ENCODE measurements around the gene ARVCF. TPM values are rescaled to one million over a fixed set of nuclear protein-coding genes. Genes with fewer than 3 reads are reported as not detected.

Gene ARVCF
- total RNA-seq, 4 donors from 2014 or later, result 1.5 to 15.3 (median 7.5) TPM

DNA sequence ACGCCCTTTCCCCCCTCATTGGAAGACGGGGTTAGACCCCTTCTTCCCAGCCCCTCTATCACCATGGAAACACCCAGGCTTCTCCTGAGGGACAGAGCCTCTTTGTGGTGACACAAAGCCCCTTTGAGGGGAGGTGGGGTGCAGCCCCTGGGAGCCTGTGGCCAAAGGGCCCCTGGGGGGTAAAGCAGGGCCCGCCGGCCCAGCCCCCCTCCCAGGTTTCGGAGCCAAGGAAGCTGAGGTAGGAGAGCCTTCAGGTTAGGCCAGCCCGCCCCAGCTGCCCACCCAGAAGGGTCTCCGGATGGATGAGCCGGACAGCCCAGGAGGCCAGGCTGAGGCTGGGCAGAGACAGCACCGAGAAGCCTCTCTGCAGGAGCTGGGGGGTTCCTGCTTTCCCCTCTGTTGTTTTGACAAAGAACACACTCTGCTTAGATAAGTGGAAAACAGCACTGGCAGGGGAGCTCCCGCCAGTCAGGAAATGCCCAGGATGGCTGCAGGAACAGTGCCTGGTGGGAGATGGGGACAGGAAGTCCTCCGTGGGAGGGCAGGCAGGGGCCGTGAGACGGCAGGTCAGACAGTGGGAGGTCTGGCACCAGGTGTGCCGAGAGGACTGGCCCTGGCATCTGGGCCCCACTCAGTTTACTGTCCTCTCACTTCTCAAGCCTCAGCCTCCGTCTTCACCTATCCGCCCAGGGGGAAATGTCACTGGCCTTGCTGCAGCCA, 18.2 kb downstream of the ARVCF start:
- TF ChIP-seq, protein P1, sequence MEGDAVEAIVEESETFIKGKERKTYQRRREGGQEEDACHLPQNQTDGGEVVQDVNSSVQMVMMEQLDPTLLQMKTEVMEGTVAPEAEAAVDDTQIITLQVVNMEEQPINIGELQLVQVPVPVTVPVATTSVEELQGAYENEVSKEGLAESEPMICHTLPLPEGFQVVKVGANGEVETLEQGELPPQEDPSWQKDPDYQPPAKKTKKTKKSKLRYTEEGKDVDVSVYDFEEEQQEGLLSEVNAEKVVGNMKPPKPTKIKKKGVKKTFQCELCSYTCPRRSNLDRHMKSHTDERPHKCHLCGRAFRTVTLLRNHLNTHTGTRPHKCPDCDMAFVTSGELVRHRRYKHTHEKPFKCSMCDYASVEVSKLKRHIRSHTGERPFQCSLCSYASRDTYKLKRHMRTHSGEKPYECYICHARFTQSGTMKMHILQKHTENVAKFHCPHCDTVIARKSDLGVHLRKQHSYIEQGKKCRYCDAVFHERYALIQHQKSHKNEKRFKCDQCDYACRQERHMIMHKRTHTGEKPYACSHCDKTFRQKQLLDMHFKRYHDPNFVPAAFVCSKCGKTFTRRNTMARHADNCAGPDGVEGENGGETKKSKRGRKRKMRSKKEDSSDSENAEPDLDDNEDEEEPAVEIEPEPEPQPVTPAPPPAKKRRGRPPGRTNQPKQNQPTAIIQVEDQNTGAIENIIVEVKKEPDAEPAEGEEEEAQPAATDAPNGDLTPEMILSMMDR (IDR thresholded peaks at IDR 0.05; ENCODE audit: low read depth), result no peak

DNA sequence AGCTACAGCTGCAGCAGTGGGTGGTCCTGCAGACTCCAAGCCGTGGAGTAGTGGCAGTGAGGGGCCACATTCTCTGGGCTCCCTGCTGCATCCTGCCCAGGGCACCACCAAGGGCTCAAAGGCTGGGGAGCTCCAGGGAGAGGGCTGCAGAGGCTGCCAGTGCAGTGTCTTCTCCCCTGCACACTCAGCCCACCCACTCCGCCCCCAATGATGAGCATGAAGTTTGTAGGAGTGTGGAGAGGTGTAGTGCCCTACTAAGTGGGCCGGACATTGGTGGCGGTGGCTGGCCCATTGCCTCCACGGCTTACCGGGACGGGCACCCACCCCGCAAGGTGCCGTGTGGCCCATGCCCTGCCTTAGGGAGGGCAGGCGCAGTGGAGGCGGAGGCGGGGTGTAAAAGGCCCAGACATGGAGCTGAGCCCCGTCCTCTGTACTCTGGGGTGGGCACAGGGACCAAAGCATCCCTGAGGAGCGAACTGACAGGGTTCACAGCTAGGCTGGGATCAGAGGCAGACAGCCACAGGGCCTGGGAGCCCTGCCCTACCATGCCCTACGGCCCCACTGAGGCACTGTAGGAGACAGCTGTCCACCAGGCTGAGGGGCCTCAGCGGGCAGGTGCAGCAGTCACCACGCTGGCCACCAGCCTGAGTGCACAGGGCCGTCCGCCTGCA, 18.9 kb downstream of the ARVCF start:
- TF ChIP-seq, protein P1 (IDR thresholded peaks at IDR 0.05; ENCODE audit: low read depth), result no peak

DNA sequence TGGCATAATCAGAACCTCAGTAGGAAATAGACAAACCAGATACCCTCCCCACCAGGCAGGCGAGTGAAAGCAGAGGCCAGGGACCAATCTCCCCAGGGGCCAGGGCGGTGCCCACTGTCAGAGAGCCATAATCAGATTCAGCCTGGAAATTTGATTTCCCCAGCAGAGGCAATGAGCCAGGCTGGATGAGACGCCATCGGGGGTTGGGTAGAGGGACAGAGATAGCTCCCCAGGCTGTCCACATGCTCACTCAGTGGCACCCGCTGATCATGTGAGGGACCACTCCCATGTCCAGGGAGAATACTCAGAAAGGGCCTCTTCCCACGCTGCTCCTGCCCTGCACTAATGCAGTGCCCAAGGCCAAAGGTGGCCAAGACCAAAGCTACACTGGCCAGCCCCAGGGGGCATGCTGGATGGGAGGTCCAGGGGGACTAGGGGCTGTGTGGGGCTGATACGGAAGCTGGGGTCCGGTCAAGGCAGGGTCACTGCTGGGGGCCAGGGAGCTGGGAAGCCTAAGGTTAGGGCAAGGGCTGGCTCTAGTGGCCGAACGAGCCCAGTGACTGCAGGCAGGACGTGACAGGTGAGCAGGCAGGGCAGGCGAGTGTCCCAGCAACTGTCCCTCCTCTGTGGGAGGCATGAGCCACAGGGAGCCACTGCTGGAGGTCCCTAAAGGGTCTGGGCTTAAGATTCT, 19.8 kb downstream of the ARVCF start:
- TF ChIP-seq, protein P1 (IDR thresholded peaks at IDR 0.05; ENCODE audit: low read depth), result no peak

DNA sequence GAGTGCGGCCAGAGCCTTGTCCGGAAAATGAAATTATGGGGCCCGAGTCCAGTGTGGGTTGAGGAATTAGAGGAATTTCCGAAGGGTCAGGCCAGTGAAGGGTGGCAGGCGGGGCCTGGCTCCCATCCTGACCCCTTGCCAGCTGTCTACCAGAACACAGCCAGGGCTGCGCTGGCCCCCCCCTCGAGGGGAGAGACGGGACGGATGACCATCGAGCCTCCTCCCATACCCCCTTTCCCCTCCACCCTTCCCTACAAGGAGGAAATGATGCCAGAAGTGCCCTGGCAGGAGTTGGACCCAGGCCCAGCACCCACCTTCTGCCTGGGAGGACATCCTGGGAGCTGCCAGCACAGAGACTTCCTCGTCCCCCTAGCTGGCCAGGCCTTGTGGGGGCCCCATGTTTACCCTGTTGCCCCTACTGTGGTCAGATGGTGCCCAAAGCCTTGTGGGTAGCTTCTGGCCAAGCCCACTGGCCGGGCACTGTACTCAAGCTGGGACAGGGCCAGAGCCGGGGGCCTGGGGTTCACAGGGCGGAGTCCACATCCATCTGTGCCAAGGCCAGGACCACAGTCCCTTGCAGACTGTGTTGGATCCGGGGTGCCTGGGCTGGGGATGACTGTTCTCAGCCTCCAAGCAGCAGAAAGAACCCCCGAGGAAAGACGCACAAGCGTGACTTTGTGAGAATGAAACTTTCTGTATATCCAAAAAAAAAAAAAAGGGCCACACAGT, 20.8 kb downstream of the ARVCF start:
- TF ChIP-seq, protein P1 (IDR thresholded peaks at IDR 0.05; ENCODE audit: low read depth), result no peak

DNA sequence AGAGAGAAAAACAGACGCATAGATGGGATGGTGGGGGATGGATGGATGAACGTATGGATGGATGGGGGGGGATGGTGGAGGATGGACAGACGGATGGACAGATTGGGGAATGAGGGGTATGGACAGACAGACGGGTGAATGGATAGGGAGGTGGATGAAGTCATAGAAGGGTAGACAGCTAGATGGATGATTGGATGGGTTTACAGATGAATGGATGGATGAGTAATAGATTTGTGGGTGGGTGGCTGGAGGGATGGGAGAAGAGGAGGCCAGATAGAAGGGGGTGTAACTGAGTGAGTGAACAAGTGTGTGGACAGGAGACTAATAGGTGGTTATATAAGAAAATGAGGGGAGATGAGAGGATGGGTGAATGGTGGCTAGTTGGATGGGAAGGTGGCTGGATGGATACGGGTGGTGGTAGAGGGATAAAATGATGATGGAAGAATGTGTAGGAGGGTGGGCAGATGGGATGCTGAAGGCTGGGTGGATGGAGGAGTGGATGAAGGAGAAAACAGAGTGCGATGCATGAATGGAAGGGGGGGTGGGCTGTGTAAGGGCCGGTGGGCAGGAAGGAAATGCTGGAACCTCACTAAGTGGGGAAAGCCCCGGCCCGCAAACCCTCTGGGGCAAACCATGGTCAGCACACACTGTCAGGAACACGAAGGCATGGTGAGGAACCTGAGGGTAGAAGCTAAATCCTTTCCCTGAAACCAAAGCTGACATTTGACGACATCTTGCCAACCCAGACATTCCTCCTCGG, 21.6 kb downstream of the ARVCF start:
- TF ChIP-seq, protein P1 (IDR thresholded peaks at IDR 0.05; ENCODE audit: low read depth), result no peak

DNA sequence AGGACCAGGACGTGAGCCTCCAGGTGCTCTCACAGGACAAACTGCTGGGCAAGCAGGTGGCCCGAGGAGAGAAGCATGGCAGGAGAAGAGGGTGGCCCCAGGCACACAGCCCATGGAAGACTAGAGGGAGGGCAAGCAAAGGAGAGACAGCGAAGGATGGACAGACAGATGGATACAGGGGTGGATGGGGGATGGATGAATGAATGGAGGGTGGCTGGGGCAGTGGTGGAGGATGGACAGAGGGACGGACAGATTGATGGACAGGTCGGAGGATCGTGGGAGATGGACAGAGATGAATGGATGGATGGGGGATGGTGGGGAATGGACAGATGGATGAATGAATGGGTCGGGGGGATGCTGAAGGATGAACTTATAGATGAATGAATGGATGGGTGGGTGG, 22.7 kb downstream of the ARVCF start:
- TF ChIP-seq, protein P1 (IDR thresholded peaks at IDR 0.05; ENCODE audit: low read depth), result no peak
